Hematopoietic multipotent progenitor cell treated with erythropoietin and hydrocortisone succinate and interleukin-3 and kit ligand, for 6 days (in vitro differentiated cells): Measurements from ENCODE around the gene ITIH6.
"Not testable (repeated sequence)": the region's sequence is repeated elsewhere in the genome, so short reads cannot be mapped to it uniquely, and the experiment has no call there.

ENCODE experiments used
- DNase-seq: peaks from one replicate; pipeline ENCODE4 v3.0.0-alpha.2; 2015

Gene ITIH6

DNA sequence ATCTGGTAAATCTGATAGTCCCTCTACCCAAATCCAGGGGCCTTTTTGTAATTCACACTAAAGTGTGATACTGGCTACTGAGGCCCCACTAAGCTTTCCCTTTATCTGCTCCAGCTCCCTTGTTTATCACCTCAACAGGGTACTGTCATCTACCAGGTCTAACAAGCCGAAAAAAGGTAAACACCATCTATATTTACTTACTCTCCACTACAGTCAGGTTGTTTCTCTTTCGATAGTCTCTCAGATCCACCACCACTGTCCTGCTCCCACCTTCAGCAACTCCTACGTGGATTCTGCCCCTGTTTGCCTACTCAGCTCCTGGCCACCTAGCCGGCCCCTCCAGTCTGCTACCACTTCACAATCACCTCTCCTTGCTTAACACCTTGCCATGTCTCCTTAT is 3.3 kb downstream of the ITIH6 start:
- DNase-seq = no peak

DNA sequence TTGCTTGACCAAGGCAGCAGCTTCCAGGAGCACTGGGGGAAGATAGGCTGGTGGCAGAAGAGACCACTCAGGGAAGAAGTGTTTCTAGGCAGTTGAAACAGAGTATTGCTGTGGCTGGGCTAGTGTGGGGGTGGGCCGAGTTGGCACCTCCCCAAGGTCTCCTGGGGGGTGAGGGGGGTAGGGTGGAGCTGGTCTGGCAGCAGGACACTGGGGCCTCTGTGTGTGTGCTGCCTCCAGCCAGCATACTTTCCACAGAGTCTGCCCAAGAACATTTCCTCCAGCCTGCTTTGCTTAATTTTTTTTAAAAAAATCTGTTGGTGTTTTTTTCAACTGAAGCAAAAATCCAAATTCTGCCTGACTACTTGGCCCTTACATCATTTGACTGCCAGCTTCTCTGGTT is 4.0 kb downstream of the ITIH6 start:
- no peak for DNase-seq

DNA sequence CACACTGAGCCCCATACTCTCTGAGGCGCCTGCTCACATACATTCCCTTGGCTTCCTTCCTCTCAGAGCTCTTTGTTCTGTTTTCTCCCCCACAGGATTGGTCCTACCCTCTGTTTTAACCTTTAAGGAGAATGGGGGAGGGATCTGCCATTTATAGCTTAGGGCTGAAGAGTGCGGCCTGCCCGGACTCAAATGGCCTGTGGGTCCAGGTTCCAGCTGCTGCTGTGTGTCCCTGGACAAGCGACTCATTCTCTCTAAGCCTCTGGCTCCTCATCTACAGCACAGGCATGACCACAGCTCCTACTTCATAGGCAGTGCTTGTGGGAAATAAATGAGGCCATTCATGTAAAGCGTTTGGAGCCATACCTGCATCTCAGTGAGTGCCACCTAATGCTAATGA is 8.7 kb downstream of the ITIH6 start:
- DNase-seq = not testable (repeated sequence)

DNA sequence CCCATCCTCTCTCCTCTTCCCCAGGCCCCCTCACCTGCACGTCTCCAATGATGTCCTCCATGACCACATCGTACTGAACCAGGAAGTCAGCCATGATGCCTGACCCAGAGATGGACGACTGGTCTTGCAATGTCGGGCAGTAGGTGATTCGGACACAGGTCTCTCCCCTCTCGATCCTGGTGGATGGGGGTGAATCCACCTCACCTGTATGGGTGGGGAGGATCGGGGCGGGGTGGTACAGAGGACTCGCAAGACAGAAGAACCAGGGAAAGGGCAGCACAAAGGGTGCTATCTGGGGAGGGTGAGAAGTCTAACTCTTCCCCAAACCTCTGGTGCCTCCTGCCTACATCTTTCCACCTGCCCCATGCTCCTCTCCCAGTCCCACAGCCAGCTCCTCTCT is 9.6 kb downstream of the ITIH6 start:
- DNase-seq = no peak

DNA sequence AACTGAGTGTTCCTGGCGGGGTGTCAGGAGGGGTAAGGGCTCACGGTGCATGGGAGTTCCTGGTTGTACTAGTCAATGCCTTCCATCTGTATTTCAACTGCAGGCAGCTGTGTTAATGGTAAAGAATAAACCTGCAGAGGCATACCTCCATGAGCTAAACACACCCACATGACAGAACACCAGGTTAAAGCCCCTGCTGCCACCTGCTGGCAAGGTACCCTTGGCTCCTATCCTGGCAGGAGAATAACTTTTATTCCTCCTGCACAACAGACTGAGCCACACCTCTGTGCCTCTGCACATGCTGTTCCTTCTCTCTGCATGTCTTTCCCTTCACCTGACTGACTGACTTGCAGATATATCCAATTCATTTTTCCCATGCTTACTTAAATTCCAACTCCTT is 11.1 kb downstream of the ITIH6 start:
- peak; percentile 14 for DNase-seq

DNA sequence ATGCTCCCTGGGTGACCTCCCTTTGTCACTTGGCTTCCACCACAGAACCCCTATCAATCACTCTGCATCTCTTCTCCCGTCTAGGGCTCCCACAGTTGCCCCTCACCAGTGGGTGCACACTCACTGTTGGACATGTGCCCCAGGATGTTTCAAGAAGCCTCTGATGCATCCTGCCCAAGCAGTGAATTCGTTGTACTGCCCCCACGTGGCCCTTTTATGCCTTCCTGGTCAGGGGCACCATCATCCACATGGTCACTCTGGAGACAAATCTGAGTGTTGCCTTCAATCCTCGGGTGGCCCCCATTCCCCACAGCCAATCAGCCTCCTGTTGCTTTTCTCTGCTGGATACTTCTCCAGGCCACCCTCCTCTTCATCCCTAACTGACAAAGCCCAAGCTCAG is 12.2 kb downstream of the ITIH6 start:
- peak; percentile 7 for DNase-seq

DNA sequence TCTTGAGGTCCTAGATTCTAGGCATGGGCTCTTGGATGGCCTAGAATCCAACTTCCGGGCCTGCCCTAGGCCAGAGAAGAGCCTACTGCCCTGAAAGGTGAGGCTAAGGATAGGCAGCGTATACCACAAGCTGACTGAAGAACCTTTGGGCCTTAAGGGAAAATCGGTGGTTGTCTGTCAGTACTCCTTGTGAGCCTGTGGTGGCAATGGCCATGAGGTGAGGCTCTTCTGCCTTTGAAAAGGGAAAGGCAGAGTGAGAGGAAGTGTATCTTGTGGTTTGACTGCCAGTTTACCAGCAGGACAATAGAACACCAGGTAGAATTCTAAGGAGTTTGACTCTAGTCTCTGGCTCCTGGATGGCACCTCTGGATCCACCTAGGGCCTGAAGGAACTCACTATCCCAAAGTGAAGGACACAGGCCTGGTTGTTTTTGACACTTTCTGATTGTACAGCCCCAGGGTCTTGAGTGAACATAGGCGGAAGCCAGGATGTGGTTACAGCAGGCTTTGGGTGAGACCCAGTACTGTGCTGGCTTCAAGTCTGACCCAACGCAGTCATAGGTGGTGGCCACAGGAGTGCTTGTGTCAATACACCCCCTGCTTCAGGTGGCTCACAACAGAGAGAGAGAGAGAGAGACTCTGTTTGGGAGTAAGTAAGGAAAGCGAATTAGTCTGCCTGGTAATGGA is 20.9 kb downstream of the ITIH6 start:
- DNase-seq = no peak

DNA sequence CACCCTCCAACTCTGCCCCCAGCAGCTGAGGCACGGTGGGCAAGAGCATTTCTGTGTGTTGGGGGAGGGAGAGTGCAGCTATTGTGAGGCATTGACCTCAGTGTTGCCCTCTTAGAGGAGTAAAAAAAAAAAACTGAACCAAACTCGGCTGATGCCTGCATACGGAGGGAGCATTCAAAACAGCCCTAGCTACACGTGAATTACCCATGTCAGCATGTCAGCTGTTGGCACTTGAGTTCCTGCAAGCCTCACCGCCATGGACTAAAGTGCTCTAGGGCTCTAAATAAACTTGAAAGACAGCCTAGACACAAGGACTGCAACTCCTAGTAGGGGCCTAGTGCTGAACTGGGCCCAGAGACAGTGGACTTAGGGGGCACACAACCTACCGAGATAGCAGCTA is 22.0 kb downstream of the ITIH6 start:
- no peak for DNase-seq

DNA sequence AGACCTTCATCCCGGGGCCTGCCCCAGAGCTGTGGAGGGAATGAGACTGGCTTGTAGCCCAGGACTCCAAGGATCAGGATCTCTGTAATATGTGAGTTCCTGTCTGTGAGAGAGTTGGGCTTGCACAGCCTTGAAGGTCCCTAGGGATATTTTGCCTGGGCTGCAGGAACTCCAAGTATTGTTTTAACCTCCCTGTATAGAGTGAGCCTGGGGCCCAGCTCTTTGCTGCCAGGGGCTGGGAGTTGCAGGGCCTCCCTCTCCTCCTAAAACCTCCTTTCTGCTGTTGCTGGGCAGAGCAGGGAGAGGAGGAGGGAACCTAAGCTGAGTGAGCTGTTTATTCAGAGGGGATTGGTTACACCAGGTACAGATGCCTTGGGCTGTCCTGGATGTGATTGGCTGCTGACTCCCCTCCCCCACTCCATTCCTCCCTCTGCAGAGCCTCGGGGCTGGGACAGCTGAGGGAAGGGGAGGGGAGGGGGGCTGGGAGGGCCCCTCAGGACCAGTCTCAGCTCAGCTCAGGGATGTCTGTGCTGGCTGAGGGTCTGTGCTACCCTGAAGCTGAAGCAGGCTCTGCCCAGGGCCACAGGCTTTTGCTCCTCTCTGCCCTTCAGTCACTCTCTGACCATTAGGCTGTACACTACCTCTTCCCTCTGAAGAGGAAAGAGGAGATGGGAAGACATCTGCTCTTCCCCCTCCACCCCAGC is 23.5 kb downstream of the ITIH6 start:
- not testable (repeated sequence) for DNase-seq

DNA sequence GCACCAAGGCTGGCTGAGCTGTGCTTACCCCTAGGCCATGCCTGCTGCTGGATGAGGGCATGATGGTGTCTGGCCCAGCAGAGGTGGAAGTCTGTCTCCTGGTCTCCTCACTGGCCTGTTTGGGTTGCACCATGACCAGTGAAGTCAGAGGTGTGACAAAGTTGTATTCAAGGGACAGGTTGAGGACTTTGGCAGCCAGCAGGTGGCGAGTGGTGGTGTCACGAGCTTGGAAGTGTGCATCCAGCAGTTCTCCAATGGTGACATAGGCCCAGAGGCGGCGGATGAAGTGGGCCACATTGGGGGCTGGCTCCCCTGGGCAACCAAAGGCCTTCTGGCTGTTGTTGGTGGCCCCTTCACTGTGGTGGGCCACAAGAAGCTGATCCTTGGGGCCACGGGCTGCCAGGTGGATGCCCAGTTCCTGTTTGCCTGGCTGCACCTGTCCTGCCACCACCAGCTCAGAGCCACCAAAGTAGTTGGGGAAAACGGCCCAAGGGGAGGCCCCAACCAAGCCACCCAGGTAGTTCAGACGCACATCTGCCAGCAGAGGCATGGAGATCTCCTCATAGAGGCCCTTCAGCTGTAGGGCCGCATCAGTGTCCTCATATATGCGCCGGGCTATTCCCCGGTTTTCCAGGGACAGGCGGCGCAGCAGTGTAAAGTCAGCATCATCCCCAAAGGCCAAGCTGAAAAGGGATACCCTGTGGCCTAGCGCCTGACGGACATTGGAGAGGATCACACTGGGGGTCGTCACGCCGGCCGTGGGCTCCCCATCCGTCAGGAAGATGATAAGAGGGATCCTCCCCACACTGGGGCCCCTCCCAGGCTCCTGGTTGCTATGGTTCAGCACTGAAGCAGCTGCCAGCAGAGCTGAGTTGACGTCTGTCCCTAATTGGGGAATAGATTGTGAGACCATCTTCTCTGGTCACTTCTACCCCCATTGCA is 39.7 kb downstream of the ITIH6 start:
- no peak for DNase-seq

DNA sequence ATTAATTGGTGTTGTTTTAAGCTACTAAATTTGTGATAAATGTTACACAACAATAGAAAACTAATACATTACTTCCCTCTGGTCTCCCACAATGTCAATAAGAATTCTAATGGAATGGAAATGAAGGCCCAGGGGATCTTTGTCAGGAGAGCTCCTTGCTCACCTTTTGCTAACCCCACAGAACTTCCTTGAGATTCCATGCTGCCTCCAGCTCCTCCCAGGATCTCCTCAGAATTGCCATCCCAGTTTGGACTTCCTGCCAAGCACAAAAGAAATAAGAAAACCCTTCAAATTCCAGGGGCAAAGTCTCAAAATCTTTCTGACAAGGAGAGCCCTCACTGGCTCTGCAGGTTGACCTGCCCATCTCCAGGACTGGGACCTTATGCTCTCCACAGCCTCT is 43.2 kb downstream of the ITIH6 start:
- DNase-seq = no peak

DNA sequence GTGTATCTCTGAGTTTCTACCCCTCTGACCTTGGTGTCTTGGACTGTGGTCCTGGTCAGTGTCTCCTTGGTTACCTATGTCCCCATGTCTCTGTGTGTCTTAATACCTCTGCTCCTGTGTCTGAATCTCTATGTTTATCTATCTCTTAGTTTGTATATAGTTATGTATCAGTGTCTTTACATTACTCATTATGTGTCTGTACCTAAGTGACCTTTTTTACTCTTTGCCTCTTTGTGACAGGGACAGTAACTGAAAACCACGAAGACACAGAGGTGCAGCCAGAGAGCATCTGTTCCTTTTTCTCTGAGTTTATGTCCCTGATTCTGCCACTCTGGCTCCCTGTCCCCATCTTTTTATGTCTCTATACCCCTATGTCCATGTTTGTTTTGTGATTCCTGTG is 49.4 kb downstream of the ITIH6 start:
- no peak for DNase-seq

DNA sequence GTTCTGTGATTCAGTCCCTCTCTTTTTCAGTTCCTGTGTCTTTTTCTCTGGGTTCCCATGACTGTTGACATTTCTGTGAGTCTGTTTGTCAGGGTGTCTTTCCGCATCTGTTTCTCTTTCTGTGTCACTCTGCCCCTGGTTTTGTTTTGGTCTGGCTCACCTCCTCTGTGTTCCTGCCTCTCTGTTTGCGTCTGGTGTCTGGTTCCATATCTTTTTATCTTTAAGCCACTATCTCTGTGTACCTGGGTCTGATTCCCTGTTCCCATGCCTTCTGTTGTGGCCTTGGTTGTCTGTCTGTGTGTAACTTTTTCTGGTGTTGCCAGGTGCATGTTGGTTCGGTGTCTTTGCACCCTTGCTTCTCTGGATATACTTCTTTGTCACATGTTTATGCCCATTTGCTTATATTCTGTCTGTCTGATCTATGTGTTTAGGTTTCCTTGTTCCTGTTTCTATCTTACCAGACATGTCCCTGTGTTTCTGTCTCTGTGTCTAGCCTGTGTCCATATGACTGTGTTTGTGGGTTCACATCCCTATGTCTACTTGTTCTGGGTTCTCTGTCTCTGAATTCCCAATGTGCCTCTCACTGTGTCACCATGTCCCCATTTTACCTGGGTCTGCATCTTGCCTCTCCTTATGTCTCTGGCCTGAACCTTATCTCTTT is 50.2 kb downstream of the ITIH6 start:
- no peak for DNase-seq

DNA sequence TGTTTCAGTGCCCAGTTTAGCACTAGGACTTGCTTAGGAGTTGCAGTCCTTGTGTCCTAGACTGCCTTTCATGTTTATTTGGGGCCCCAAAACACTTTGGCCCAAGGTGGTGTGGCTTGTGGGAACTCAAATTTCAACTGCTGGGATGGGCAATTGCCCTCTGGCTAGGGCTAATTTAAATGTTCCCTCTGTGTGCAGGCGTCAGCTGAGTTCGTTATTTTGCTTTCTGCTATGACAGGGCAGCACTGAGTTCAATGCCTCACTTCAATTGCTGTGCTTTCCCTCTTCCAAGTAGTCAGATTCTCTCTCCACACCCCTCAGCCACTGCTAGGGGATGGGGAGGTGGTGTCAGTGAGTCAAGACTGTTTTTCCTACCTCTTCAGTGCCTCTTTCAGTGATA is 51.1 kb downstream of the ITIH6 start:
- no peak for DNase-seq

DNA sequence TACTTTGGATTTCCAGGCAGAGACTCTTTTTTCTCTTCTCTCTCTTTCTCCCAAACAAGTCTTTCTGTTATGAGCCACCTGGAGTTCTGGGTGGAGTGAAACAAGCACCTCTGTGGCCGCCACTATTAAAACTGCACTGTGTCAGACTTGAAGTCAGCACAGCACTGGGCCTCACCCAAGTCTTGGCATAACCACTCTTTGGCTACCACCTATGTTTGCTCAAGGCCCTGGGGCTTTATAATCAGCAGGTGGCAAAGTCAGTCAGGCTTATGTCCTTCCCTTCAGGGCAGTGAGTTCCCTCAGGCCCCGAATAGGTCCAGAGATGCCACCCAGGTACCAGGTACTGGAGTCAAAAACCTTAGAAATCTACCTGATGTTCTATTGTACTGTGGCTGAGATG is 52.4 kb downstream of the ITIH6 start:
- DNase-seq = no peak

DNA sequence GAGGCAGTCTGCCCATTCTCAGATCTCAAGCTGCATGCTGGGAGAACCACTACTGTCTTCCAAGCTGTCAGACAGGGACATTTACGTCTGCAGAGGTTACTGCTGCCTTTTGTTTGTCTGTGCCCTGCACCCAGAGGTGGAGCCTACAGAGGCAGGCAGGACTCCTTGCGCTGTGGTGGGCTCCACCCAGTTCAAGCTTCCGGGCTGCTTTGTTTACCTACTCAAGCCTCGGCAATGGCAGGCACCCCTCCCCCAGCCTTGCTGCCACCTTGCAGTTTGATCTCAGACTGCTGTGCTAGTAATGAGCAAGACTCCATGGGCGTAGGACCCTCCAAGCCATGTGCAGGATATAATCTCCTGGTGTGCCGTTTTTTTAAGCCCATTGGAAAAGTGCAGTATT is 59.5 kb downstream of the ITIH6 start:
- DNase-seq = not testable (repeated sequence)

DNA sequence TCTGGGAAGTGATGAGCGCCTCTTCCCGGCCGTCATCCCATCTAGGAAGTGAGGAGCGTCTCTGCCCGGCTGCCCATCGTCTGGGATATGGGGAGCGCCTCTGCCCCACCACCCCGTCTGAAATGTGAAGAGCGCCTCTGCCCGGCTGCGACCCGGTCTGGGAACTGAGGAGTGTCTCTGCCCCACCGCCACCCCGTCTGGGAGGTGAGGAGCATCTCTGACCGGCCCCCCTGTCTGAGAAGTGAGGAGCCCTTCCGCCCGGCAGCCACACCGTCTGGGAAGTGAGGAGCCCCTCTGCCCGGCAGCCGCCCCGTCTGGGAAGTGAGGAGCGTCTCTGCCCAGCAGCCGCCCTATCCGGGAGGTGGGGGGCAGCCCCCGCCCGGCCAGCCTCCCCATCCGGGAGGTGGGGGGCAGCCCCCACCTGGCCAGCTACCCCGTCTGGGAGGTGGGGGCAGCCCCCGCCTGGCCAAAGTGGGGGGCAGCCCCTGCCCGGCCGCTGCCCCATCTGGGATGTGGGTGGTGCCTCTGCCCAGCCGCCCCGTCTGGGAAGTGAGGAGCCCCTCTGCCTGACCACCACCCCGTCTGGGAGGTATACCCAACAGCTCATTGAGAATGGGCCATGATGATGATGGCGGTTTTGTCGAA is 61.6 kb downstream of the ITIH6 start:
- DNase-seq = not testable (repeated sequence)

DNA sequence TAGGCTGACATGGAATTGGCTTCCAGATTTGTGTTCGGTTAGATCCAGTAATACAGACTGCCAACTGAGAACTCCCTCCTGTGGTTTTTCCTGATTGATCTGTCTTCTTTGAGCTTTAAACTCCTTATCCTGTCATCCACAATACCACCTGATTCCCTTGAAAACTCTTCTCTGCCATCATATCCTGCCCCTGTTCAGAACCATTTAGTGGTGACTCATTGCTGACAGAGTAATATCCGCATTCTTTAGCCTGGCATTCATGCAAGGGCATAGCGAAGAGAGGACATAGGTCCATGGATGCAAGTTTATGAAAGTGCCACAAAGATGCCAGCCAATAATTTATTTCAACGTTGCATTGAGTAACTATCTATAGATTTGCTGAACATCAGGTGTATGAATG is 76.6 kb downstream of the ITIH6 start:
- no peak for DNase-seq

DNA sequence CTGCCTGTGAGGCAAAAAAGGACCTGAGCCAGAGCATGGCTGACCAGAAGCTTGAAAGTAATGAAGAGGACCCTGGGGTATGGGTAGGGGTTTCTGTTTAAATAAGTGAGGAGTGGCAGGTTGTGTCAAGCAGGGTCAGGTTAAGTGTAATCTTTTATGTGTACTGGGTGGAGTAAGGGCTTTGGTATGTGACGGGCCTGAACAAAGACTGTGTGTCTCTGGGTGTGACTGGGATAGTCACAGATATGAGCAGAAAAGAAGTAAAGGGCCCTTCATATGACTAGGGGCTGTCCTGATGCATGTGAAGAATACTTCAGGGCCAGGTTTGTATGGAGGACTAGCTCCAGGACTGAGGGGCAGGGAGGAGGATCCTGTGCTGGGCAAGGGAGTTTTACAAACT is 82.4 kb downstream of the ITIH6 start:
- no peak for DNase-seq

DNA sequence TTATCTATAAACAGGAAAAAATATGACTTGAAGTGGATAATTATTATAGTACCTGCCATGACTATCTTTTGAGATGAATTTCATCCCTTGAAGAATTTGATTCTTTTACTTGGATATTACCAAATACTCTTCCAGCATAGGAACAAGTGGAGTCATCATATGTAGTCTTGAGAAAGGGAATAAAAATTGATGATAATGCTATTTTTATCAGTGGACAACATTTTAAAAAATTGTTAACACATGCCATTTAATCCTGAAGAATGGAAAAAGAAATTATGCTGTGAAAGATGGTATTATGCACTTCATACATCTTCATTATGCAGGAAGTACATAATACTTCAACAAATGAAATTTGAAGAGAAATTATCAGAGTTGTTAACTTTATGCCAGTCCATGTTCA is 83.6 kb downstream of the ITIH6 start:
- no peak for DNase-seq

DNA sequence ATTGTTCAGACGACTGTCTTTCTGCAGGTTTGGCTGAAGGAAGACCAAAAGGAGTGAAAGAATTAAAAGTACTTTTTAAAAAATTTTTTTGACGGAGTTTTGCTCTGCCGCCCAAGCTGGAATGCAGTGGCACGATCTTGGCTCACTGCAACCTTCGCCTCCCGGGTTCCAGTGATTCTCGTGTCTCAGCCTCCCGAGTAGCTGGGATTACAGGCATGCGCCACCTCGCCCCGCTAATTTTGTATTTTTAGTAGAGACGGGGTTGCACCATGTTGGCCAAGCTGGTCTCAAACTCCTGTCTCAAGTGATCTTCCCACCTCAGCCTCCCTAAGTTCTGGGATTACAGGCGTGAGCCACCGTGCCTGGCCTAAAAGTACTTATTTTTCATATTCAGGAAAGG is 86.3 kb downstream of the ITIH6 start:
- no peak for DNase-seq

DNA sequence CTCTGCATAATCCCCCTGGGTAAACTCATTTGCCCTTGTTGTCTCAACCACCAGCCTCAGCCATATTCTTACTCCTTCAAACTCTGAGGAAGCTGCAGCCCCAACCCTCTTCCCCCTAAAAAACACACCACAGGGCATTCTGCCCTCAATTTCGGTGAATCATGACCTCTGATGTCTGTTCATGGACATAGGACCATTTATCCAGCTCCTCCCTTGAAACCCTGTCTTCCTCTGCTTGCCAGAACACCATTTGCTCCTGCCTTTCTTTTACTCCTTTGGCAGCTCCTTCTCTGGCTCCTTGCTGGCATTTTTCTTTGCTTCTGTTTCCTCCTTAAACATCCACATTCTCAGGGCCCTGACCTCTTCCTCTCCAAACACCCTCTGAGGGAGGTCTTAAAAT is 87.1 kb downstream of the ITIH6 start:
- no peak for DNase-seq

DNA sequence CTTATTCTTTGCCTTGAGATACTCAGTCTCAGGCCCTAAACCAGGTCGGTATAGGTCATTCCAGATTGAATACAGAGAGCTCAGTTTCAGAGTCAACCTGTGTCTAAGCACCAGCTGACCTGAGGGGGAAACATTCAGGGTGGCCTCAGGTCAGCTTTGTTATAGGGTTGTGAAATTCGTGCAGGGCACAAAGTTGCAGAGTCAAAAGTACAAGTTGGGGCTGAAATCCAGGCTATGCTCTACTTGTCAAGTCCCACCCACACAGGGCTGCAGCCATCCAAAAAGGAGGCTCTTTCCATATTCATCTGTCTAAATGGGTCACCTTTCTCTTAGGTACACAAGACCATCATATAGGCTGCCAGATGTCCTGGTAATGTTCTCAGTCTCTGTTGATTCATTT is 89.7 kb downstream of the ITIH6 start:
- no peak for DNase-seq
